Muscle layer of duodenum (tissue), 2 donors: ENCODE data around the gene PSMA4.

Experiments
- H3K27ac ChIP-seq: one replicate; pipeline ENCODE4 v1.7.0; 2013; ENCODE audit warnings: mild to moderate bottlenecking, low read length
- H3K27me3 ChIP-seq: one replicate; pipeline ENCODE4 v1.7.0; 2013; ENCODE audit warnings: low read depth, mild to moderate bottlenecking, control low read depth, low read length
- H3K36me3 ChIP-seq, 2 donors: one replicate each; pipeline ENCODE4 v1.7.0; 2013; ENCODE audit warnings: low read length in 2 of 2, control low read depth in 1 of 2, mild to moderate bottlenecking in 1 of 2; ENCODE audit not compliant: insufficient read depth in 2 of 2, control insufficient read depth in 1 of 2
- H3K4me1 ChIP-seq, 2 donors: one replicate each; pipeline ENCODE4 v1.7.0; 2013; ENCODE audit warnings: low read length in 2 of 2, mild to moderate bottlenecking in 2 of 2, control low read depth in 1 of 2, moderate library complexity in 1 of 2; ENCODE audit not compliant: insufficient read depth in 2 of 2, control insufficient read depth in 1 of 2
- H3K4me3 ChIP-seq, 2 donors: one replicate each; pipeline ENCODE4 v1.7.0; 2013; ENCODE audit warnings: low read length in 2 of 2, low read depth in 1 of 2, mild to moderate bottlenecking in 1 of 2
- H3K9me3 ChIP-seq, 2 donors: one replicate each; pipeline ENCODE4 v1.7.0; 2013; ENCODE audit warnings: low read length in 2 of 2, control low read depth in 1 of 2, mild to moderate bottlenecking in 1 of 2; ENCODE audit not compliant: control insufficient read depth in 1 of 2
- donor health status: healthy.

The PSMA4 gene

GRCh38 chr15:78574944-78575343 is 34.7 kb downstream of the PSMA4 start:
- H3K4me1 ChIP-seq, result no peaks in the 10 kb centered on the region
- no peak overlapping the region for H3K4me3 ChIP-seq
- no peaks in the 10 kb centered on the region for H3K36me3 ChIP-seq
- H3K27me3 ChIP-seq, result no peaks in the 10 kb centered on the region
- no peak overlapping the region for H3K27ac ChIP-seq
- no peaks in the 10 kb centered on the region for H3K9me3 ChIP-seq

GRCh38 chr15:78597583-78597982 is 57.3 kb downstream of the PSMA4 start:
- Histone ChIP-seq H3K4me1 (no peaks in the 10 kb centered on the region), H3K4me3 (no peak overlapping the region), H3K27ac (no peak overlapping the region), H3K9me3 (no peaks in the 10 kb centered on the region), H3K36me3 (no peaks in the 10 kb centered on the region), H3K27me3 (no peaks in the 10 kb centered on the region)

GRCh38 chr15:78598348-78598747 is 58.1 kb downstream of the PSMA4 start:
- Histone ChIP-seq H3K36me3 (no peaks in the 10 kb centered on the region), H3K9me3 (no peaks in the 10 kb centered on the region), H3K4me1 (no peaks in the 10 kb centered on the region), H3K4me3 (no peak overlapping the region), H3K27me3 (no peaks in the 10 kb centered on the region), H3K27ac (no peak overlapping the region)

- no peak overlapping the region for H3K4me3 ChIP-seq
- no peaks in the 10 kb centered on the region for H3K9me3 ChIP-seq
- no peaks in the 10 kb centered on the region for H3K27me3 ChIP-seq
- H3K27ac ChIP-seq, result no peak overlapping the region
- no peaks in the 10 kb centered on the region for H3K36me3 ChIP-seq
- H3K4me1 ChIP-seq, result no peaks in the 10 kb centered on the region
Measured at GRCh38 chr15:78599189-78599588, 58.9 kb downstream of the PSMA4 start.
